HG02981 (cell line): ENCODE results near the gene GARIN5B.

ENCODE experiments used
- ATAC-seq: cut with Tn5 transposase; IDR thresholded peaks from one replicate; pipeline ENCODE4 v1.9.1; 2021; ENCODE audit warnings: mild to moderate bottlenecking, moderate library complexity; ENCODE audit not compliant: unreplicated experiment

Gene GARIN5B

DNA sequence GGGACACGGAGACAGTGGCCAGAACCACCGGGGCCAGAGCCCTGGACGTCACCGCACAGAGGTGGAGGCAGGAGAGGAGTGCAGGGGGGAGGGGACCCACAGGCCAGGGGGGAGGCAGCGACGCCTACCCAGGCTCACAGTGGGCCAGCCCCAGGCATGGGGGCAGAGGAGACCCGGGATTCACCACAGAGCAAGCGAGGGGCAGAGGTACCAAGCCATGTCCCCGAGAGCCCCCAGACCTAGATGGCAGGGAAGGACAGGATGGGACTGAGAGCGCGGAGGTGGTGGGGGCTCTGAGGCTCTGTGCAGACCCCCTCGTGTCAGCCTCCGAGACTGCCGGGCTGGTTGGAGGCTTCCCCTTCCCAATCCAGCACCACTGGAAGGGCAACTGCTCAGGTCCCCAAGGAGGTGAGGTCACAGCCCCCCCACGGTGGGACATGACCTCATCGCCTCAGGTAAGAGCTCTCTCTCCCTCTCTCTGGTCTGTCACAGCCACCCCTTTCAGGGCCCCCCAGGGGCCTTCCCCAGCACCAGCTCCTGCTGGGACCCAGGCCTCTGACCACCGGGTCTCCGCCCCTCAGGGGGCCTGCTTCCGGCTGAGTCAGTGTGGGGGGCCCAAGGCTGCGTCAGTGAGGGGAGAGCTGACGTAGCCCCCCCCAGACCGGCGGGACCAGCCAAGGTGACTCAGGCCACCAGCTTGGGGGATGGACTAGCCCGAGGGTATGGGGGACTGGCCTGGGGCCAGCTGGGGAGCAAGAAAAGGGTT, 9.4 kb upstream of the GARIN5B start:
- no peak for ATAC-seq

GRCh38 chr19:55370305-55370988, 7.4 kb upstream of the GARIN5B start, which contains the start of gene IL11:
Gene IL11, minus strand, starts transcription at chr19:55370463. Its CDS starts 153 bp downstream, at chr19:55370310.
- ATAC-seq, result no peak

DNA sequence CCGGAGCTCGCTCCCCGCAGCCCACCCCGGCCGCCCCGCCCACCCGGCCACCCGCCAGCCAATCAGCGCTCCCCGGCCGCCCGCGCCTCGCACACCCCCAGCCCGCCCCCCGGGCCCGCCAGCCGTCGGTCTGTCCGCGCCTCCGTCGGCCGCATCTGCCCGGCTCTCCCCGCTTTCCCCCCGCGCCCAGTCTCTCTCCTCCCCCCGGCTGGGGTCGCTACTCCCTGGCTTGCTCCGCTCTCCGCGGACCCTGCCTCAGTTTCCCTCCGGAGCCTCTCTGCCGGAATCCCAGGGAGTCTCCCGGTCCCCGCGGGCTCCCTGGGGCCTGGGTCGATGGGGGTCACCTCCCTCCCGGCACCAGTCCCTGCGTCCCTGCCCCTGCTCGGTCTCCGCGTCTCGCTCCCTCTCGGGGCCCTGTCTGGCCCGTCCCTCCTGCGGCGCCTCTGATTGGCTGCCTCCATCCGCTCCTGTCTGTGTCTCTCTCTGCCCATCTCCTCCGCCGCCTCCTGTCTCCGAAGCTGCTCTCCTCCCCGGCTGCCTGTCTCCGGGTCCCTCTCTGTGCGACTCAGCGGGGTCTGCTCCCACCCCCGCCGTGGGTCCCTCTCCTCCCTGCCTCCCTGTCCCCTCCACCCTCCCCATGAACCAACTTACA, 6.7 kb upstream of the GARIN5B start:
- ATAC-seq, result no peak

DNA sequence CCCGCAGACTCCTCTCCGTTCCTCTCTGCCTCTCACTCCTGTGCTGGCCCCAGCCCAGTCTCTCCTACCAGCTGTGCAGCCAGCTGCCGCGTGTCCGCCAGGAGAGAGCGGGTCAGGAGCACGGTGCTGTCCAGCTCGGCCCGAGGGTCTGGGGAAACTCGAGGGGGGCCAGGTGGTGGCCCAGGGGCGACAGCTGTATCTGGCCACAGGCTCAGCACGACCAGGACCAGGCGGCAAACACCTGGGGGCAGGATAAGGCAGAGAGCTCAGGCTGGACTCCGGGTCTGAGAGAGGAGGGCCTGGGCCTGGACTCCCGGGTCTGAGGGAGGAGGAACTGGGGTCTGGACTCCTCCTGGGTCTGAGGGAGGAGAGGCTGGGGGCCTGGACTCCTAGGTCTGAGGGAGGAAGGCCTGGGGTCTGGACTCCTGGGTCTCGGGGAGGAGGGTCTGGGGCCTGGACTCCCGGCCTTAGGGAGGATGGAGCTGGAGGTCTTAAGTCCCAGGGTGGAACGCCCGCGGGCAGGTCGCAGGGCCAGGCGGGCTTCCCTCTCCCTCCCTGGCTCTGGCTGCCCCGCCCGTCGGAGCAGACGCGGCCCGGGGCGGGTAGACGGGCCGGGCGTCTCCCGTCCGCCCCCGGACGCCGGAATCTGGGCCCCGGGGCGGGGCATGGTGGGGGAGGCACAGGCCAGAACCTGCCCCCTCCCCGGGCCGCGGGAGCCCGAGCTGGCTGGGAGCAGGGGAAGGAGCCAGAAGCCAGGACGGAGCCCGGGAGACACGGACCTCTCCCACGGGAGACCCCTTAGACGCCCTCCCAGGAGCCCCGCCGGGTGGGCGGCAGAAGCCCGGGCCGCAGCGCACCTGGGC, 5.9 kb upstream of the GARIN5B start:
- ATAC-seq, result no peak

- no peak for ATAC-seq
Observed at GRCh38 chr19:55368106-55368505, 5.0 kb upstream of the GARIN5B start.

DNA sequence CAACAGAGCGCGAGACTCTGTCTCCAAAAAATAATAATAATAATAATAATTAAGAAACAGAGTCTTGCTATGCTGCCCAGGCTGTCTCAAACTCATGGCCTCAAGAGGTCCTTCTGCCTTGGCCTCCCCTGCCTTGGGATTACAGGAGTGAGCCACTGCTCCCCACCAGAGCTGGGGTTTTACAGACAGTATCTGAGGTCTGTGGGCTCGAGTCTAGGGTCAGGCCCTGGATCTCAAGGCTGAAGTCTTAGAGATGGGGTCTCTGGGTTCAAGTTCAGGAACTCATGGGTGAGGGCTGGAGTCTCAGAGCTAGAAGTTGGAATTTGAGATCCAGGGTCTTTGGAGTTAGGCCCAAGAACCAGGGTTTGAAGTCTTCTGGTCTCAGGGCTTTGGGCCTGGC, 3.7 kb upstream of the GARIN5B start:
- ATAC-seq, result no peak

- no peak for ATAC-seq
Observed at GRCh38 chr19:55365964-55366363, 2.9 kb upstream of the GARIN5B start.

DNA sequence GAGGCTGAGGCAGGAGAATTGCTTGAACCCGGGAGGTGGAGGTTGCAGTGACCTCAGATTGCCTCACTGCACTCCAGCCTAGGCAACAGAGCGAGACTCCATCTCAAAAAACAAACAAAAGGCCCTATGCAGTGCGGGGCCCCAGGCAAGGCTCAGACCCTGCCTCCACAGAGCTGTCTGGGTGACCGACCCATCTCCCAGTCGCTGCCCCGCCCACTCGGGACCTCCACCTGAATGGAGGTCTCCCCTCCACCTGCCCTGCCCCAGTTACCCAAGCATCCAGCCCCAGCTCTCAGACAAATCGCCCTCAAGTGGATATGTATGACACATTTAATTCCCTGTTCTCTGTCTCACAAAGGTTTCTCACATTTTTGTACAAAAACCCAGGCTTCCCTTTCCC, 2.2 kb upstream of the GARIN5B start:
- no peak for ATAC-seq

- no peak for ATAC-seq
Observed at GRCh38 chr19:55362174-55362989, 678 bp downstream of the GARIN5B start.

DNA sequence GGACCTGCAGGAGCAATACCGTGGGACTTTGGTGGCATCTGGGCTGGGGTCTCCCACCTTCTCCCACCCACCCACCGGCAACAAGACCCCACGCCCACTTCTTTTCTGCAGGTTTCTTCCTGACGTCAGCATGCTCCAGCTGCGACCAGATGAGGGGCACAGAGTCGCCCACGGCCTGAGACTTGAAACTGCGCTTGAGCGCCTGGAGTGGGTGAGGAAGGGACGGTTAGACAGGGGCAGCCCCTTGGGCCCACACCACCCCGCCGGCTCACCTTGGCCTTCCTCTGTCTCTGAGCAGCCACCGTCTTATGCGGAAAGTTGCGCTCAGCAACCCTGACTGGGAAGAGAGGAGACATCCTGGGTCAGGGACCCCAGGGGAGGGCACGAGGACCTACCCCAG, 2.2 kb downstream of the GARIN5B start:
- no peak for ATAC-seq

- no peak for ATAC-seq
Observed at GRCh38 chr19:55358943-55359908, 3.8 kb downstream of the GARIN5B start.

- no peak for ATAC-seq
Observed at GRCh38 chr19:55358493-55358892, 4.6 kb downstream of the GARIN5B start.

- ATAC-seq, result no peak
Observed at GRCh38 chr19:55355213-55355821, 7.7 kb downstream of the GARIN5B start.

- ATAC-seq, result no peak
Observed at GRCh38 chr19:55354698-55355212, 8.3 kb downstream of the GARIN5B start, which contains the start of gene COX6B2. Gene COX6B2, minus strand, starts transcription at chr19:55354719. Its CDS starts 198 bp downstream, at chr19:55354521.

- no peak for ATAC-seq
Observed at GRCh38 chr19:55353803-55354697, 9.0 kb downstream of the GARIN5B start.

DNA sequence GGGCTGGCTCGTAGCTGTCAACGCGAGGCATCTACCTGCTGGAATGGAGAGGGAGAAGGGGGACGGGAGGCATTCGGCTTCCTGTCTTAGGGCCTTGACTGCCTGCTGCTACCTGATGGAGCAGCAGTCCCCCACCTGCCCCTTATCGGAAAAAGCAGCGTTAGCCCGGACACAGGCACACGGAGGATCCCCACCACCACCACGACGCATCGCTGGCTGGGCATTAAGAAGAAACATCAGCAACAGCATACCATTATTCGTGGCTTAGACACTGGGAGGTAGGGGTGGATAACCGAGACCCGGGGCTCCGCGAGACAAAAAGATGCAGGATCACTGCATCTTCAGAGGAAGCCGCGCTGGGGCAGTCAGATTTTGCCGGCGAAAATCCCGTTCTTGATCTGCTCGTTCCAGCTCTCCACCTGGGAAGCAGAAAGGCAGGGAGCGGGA, 9.7 kb downstream of the GARIN5B start:
- no peak for ATAC-seq

DNA sequence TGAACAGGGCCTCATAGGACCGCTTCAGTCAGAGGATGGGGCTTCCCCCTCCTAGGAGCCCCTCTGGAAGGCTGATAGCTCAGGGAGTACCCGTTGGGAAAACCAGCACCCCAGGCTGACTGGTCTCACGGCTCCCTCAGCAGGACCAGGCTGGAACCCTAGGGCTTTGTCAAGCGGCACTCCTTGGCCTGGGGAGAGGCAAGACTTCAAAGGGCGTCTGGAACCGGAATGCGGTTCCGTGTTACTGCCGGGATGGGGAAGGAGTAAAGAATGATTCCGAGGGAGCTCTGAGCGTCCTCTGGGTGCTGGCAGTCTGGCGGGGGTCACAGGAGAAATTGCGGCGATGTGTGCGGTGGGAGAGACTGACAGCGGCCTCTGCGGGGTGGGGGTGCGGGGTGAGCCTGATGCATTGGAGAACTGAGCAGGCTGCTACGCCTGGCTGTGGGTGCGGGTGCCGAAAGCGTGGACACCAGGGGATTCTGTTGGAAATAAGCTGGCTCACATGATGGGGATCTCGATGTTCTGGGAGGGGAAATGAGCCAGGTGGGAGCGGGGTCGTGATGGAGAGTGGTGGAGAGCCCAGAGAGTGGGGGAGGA, 10.4 kb downstream of the GARIN5B start:
- ATAC-seq, result no peak
